Measurements from ENCODE around the gene DAP3. TPM values are rescaled to one million over a fixed set of nuclear protein-coding genes. Genes with fewer than 3 reads are reported as not detected.

DAP3 gene
- total and polyA plus RNA-seq, 2 of the 13 experiments (the other 11 are each of a cell fraction or from before 2014, with no cell fraction given): 129 to 133 TPM

DNA sequence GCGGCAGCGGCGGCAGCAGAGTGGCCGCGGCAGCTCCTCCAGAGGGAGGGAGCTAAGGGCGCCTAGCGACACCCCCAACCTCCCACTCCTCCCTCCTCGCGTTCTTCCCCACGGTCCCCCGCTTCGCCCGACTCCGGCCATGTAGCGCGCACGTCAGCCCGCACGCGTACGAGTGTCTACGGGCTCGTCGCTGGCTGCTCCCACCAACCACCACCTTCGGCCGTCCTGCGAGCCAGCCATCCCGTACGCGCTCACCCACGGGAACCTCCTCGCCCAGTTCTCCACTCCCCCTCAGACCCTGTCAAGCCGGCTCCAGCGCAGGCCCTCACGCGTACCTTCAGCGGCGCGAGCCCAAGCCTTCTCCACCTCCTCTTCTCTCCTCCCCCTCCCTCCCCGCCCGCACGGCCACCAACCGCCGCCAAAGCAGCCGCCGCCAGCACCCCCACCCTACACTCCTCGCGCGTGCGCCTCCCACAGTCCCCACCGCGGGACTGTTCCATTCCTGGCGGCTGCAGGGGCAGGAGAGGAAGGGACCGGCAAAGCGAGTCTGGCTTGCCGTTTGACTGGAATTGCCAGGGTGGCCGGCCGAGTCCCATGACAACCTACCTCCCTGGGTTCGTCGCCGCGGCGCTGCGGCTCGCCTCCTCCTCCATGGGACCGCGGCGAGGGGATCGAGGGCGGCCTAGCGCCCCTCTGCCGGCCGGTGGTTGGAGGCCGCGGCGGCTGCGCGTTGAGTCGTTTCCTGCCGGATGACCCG, 389 bp upstream of the DAP3 start, which contains the start of gene YY1AP1 (continued):
- no peak for TF ChIP-seq YY1 (IDR thresholded peaks at IDR 0.05; ENCODE audit: insufficient read depth, insufficient replicate concordance, low read depth, low read length)
- TF ChIP-seq AHR (CRISPR knock-in tag; IDR thresholded peaks at IDR 0.05): 0 out of 2 replicates have a peak, but pooled peaks have one; percentile 30
- TF ChIP-seq TSC22D2 (CRISPR knock-in tag; IDR thresholded peaks at IDR 0.05; ENCODE audit: borderline replicate concordance): no peak; the same call in 1 of the 2 replicates
- TF ChIP-seq, protein P1, sequence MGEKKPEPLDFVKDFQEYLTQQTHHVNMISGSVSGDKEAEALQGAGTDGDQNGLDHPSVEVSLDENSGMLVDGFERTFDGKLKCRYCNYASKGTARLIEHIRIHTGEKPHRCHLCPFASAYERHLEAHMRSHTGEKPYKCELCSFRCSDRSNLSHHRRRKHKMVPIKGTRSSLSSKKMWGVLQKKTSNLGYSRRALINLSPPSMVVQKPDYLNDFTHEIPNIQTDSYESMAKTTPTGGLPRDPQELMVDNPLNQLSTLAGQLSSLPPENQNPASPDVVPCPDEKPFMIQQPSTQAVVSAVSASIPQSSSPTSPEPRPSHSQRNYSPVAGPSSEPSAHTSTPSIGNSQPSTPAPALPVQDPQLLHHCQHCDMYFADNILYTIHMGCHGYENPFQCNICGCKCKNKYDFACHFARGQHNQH (CRISPR knock-in tag; IDR thresholded peaks at IDR 0.05): no peak
- TF ChIP-seq, protein P2, sequence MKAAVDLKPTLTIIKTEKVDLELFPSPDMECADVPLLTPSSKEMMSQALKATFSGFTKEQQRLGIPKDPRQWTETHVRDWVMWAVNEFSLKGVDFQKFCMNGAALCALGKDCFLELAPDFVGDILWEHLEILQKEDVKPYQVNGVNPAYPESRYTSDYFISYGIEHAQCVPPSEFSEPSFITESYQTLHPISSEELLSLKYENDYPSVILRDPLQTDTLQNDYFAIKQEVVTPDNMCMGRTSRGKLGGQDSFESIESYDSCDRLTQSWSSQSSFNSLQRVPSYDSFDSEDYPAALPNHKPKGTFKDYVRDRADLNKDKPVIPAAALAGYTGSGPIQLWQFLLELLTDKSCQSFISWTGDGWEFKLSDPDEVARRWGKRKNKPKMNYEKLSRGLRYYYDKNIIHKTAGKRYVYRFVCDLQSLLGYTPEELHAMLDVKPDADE (CRISPR knock-in tag; IDR thresholded peaks at IDR 0.05): peak; percentile 36; the same call in 1 of the 2 replicates
- TF ChIP-seq, protein P3, sequence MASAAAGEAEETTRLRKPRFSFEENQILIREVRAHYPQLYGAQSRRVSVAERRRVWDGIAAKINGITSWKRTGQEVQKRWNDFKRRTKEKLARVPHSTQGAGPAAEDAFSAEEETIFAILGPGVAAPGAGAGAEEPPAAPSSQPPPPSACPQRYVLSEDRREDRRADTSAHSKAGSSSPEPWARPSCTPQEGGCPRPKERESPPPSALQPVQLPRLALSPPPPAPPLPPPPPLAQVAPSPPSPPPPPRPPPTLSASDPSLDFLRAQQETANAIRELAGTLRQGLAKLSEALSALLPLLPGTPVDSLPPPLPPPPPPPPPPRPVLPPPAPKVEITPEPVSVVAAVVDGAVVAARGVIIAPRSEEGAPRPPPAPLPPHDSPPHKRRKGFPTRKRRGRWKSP (CRISPR knock-in tag; IDR thresholded peaks at IDR 0.05): peak; percentile 46; the same call in 1 of the 2 replicates
- no peak; the same call in 1 of the 2 replicates for TF ChIP-seq POLR2G (IDR thresholded peaks at IDR 0.05; ENCODE audit: low read depth, low read length)
- TF ChIP-seq PHF21A (CRISPR knock-in tag; IDR thresholded peaks at IDR 0.05): 0 out of 2 replicates have a peak, but pooled peaks have one; percentile 21
- no peak for TF ChIP-seq SP2 (CRISPR knock-in tag; IDR thresholded peaks at IDR 0.05)
- peak; percentile 44 for TF ChIP-seq SP4 (CRISPR knock-in tag; IDR thresholded peaks at IDR 0.05)
- TF ChIP-seq, protein P4, sequence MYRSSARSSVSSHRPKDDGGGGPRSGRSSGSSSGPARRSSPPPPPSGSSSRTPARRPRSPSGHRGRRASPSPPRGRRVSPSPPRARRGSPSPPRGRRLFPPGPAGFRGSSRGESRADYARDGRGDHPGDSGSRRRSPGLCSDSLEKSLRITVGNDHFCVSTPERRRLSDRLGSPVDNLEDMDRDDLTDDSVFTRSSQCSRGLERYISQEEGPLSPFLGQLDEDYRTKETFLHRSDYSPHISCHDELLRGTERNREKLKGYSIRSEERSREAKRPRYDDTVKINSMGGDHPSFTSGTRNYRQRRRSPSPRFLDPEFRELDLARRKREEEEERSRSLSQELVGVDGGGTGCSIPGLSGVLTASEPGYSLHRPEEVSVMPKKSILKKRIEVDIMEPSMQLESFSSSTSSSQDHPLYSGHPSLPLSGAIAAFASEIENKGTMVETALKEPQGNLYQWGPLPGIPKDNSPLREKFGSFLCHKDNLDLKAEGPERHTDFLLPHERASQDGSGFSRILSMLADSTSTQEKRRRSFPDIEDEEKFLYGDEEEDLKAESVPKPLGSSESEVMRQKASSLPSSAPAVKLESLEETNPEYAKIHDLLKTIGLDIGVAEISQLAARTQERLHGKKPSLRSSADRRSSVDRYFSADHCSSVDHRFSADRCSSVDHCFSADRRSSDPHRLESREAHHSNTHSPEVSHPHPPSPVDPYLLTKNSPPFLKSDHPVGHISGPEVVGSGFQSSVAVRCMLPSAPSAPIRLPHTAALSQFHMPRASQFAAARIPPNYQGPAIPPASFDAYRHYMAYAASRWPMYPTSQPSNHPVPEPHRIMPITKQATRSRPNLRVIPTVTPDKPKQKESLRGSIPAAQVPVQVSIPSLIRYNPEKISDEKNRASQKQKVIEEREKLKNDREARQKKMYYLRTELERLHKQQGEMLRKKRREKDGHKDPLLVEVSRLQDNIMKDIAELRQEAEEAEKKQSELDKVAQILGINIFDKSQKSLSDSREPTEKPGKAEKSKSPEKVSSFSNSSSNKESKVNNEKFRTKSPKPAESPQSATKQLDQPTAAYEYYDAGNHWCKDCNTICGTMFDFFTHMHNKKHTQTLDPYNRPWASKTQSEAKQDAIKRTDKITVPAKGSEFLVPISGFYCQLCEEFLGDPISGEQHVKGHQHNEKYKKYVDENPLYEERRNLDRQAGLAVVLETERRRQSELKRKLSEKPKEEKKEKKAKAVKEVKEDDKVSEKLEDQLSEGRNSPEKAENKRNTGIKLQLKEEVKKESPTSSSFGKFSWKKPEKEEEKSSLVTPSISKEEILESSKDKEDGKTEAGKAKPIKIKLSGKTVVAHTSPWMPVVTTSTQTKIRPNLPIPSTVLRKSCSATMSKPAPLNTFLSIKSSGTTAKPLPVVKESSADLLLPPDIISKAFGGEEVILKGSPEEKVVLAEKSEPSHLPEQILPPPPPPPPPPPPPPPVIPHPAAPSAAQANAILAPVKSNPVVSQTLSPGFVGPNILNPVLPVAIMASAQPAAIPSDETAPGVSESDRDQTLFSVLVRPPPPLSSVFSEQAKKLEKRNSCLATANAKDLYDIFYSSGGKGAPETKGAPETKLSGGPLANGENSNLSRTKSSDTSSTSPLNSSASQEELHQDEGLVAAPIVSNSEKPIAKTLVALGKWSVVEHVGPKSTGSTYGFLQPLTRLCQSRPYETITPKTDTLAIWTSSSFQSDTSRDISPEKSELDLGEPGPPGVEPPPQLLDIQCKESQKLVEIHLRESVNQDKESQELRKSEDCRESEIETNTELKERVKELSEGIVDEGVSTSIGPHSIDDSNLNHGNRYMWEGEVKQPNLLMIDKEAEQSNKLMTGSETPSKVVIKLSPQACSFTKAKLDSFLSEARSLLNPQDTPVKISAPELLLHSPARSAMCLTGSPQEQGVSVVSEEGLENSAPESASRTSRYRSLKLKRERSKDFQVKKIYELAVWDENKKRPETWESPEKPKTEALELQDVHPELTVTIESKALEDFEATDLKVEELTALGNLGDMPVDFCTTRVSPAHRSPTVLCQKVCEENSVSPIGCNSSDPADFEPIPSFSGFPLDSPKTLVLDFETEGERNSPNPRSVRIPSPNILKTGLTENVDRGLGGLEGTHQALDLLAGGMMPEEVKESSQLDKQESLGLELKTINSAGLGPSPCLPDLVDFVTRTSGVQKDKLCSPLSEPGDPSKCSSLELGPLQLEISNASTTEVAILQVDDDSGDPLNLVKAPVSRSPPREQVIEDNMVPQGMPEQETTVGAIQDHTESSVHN (CRISPR knock-in tag; IDR thresholded peaks at IDR 0.05): no peak
- peak; percentile 85; the same call in 1 of the 2 replicates for TF ChIP-seq ZFP82 (CRISPR knock-in tag; IDR thresholded peaks at IDR 0.05; ENCODE audit: borderline replicate concordance)
- TF ChIP-seq GFI1 (CRISPR knock-in tag; IDR thresholded peaks at IDR 0.05; ENCODE audit: borderline replicate concordance): peak; percentile 48
- peak; percentile 51; the same call in 1 of the 2 replicates for TF ChIP-seq RAD21 (CRISPR knock-in tag; IDR thresholded peaks at IDR 0.05)
- peak; percentile 97 for TF ChIP-seq NONO (IDR thresholded peaks at IDR 0.05)
- TF ChIP-seq NONO (CRISPR knock-in tag; conservative IDR thresholded peaks at IDR 0.05): peak; percentile 89
